Left ventricle myocardium inferior (tissue), 1 donor: ENCODE data around the gene TEX19. TPM values are rescaled to one million over a fixed set of nuclear protein-coding genes. Genes with fewer than 3 reads are reported as not detected.
"Not testable (repeated sequence)": the region's sequence is repeated elsewhere in the genome, so short reads cannot be mapped to it uniquely, and the experiment has no call there.

Experiments used
- DNase-seq: peaks from one replicate; pipeline ENCODE4 v3.0.0-alpha.2; 2020
- H3K27ac ChIP-seq: fragments of 200-600 bp; replicated peaks from 2 replicates; pipeline ENCODE4 v1.8.0; 2021
- H3K27me3 ChIP-seq: fragments of 200-600 bp; 2 replicates; pipeline ENCODE4 v1.8.0; 2021; ENCODE audit warnings: low read depth
- H3K36me3 ChIP-seq: fragments of 200-600 bp; 2 replicates; pipeline ENCODE4 v1.8.0; 2021
- H3K4me1 ChIP-seq: fragments of 200-600 bp; 2 replicates; pipeline ENCODE4 v1.8.0; 2021
- H3K4me3 ChIP-seq: fragments of 200-600 bp; 2 replicates; pipeline ENCODE4 v1.8.0; 2021; ENCODE audit warnings: mild to moderate bottlenecking, moderate library complexity
- H3K9me3 ChIP-seq: fragments of 200-600 bp; replicated peaks from 2 replicates; pipeline ENCODE4 v1.8.0; 2021
- CTCF ChIP-seq: fragments of 200-600 bp; IDR thresholded peaks from 2 replicates; pipeline ENCODE4 v1.8.0; 2021; ENCODE audit warnings: antibody characterized with exemption, mild to moderate bottlenecking, borderline replicate concordance
- intact Hi-C: fragments of 100-400 bp; cut with micrococcal nuclease; formaldehyde crosslinking; loops from one replicate; pipeline ENCODE4 v1.11.0; 2022
- total RNA-seq: library from RNA; stranded (reverse); fragmentation: NEBNext Ultra II Directional; extraction: Animal tissue kit (Norgen Biotek cat#: 25700); gene quantifications from one replicate; pipeline ENCODE4 v1.2.1, GENCODE V29; 2021
- donor health status: DM: no; HTN: yes; CAD: no; lungs with severe emphysema.

TEX19 gene
- total RNA-seq, 1 donor from 2014 or later = not detected

GRCh38 chr17:82411396-82412053 is 52.5 kb downstream of the TEX19 start:
- Histone ChIP-seq H3K4me3 (no peak overlapping the region), H3K27ac (no peak overlapping the region), H3K4me1 (peaks cover 29% of the 10 kb centered on the region), H3K36me3 (peaks cover 10% of the 10 kb centered on the region), H3K9me3 (no peaks in the 10 kb centered on the region), H3K27me3 (no peaks in the 10 kb centered on the region)
- intact Hi-C loops = loop anchor here (5.0 kb wide), 1 partner anchor 59 kb away; no protein-coding TSS in a partner anchor
- no peak for TF ChIP-seq CTCF
- DNase-seq = no peak

DNA sequence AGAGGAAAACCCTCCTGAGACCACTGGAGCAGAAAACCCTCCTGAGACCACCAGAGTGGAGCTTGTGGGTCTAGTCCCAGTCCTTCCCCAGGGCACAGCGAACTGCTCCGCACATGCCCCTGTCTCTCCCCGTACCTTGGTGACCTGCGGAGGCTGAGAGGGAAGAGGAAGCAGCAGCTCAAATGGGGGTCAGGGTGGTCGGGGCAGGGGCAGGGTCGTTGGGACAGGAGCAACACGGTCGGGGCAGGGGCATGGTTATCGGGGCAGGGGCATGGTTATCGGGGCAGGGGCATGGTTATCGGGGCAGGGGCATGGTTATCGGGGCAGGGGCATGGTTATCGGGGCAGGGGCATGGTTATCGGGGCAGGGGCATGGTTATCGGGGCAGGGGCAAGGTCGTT is 53.0 kb downstream of the TEX19 start:
- H3K27me3 ChIP-seq, H3K9me3 ChIP-seq, H3K27ac ChIP-seq, H3K4me3 ChIP-seq, DNase-seq: not testable (repeated sequence)
- Histone ChIP-seq H3K4me1 (peaks cover 24% of the 10 kb centered on the region), H3K36me3 (peaks cover 10% of the 10 kb centered on the region)
- intact Hi-C loops = loop anchor here (5.0 kb wide), 1 partner anchor 60 kb away; no protein-coding TSS in a partner anchor

- intact Hi-C loops = loop anchor here (5.0 kb wide), 1 partner anchor 61 kb away; no protein-coding TSS in a partner anchor
- H3K4me1 ChIP-seq = peaks cover 23% of the 10 kb centered on the region
- no peak for TF ChIP-seq CTCF
- no peaks in the 10 kb centered on the region for H3K9me3 ChIP-seq
- no peak overlapping the region for H3K4me3 ChIP-seq
- DNase-seq = no peak
- peaks cover 10% of the 10 kb centered on the region for H3K36me3 ChIP-seq
- H3K27ac ChIP-seq = no peak overlapping the region
- no peaks in the 10 kb centered on the region for H3K27me3 ChIP-seq
Measured at GRCh38 chr17:82412535-82413520, 53.8 kb downstream of the TEX19 start.

Other genes starting within 250 kb of the TEX19 start
- gene CCDC57, start 146.4 kb upstream of the TEX19 start, total RNA-seq = 8.1 TPM
- 8.5 TPM for gene SLC16A3, start 130.2 kb upstream of the TEX19 start, total RNA-seq
- 61.8 TPM for gene CSNK1D, start 85.5 kb upstream of the TEX19 start, total RNA-seq
- gene CD7, start 41.6 kb upstream of the TEX19 start, total RNA-seq = 0.47 TPM
- 3.9 TPM for gene SECTM1, start 25.5 kb upstream of the TEX19 start, total RNA-seq
- gene UTS2R, start 12.5 kb downstream of the TEX19 start, total RNA-seq = 1.4 TPM
- 14.1 TPM for gene HEXD, start 59.1 kb downstream of the TEX19 start, total RNA-seq
- 28.0 TPM for gene OGFOD3, start 59.3 kb downstream of the TEX19 start, total RNA-seq
- gene CYBC1, start 91.5 kb downstream of the TEX19 start, total RNA-seq = 23.8 TPM
- 69.2 TPM for gene NARF, start 99.5 kb downstream of the TEX19 start, total RNA-seq
- gene FOXK2, start 160.5 kb downstream of the TEX19 start, total RNA-seq = 41.6 TPM